A673 (cell line): Measurements from ENCODE around the gene AAMP.

Experiments
- EZH2 ChIP-seq: fragments of 200-600 bp; sonication (generic); IDR thresholded peaks from 2 replicates; pipeline ENCODE4 v1.6.1; 2017; ENCODE audit warnings: borderline replicate concordance, low read depth, mild to moderate bottlenecking, mixed read lengths, antibody characterized with exemption, low read length; ENCODE audit not compliant: poor library complexity, severe bottlenecking
- TF ChIP-seq, protein P1 (sequence below): fragments of 300-800, 200-600 bp; sonication (generic); conservative IDR thresholded peaks from 2 replicates; pipeline ENCODE4 v1.5.1; 2017; ENCODE audit warnings: low read depth, mild to moderate bottlenecking, antibody characterized with exemption, low read length, moderate library complexity, mixed read lengths

DNA sequence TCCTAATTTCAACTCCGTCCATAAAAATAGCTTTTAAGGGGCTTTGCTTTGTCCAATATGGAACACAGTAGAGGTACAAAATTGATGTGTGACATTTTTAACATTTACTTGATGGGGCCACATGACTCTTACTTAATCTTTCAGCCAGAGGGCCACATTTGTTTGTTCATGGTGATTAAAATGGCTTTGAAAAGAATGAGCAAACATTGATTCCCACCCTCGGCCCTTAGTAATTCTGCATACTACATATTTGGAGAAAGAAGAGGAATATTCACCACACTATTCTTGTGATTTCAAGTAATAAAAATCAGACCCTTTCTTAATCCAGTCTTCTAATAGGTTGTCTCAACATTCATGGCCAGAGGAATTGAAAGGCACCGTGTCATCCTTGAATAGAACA, 35.4 kb downstream of the AAMP start:
- TF ChIP-seq, protein P1, sequence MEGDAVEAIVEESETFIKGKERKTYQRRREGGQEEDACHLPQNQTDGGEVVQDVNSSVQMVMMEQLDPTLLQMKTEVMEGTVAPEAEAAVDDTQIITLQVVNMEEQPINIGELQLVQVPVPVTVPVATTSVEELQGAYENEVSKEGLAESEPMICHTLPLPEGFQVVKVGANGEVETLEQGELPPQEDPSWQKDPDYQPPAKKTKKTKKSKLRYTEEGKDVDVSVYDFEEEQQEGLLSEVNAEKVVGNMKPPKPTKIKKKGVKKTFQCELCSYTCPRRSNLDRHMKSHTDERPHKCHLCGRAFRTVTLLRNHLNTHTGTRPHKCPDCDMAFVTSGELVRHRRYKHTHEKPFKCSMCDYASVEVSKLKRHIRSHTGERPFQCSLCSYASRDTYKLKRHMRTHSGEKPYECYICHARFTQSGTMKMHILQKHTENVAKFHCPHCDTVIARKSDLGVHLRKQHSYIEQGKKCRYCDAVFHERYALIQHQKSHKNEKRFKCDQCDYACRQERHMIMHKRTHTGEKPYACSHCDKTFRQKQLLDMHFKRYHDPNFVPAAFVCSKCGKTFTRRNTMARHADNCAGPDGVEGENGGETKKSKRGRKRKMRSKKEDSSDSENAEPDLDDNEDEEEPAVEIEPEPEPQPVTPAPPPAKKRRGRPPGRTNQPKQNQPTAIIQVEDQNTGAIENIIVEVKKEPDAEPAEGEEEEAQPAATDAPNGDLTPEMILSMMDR: no peak
- no peak for TF ChIP-seq EZH2
